Smooth muscle cell (in vitro differentiated cells): ENCODE data around the gene RASAL2. TPM values are rescaled to one million over a fixed set of nuclear protein-coding genes. Genes with fewer than 3 reads are reported as not detected.
A peak's percentile ranks its signal among the peaks of the same experiment; 100 is the strongest.
"Not testable (repeated sequence)": the region's sequence is repeated elsewhere in the genome, so short reads cannot be mapped to it uniquely, and the experiment has no call there.

Source experiments
- DNase-seq: peaks from one replicate; lab custom pipeline; 2025; ENCODE audit not compliant: unreplicated experiment; lab: John Stamatoyannopoulos, UW
- H2AFZ ChIP-seq: fragments of 200-600 bp; sonication (generic); 2 replicates; pipeline ENCODE4 v1.6.0; 2016; ENCODE audit warnings: antibody characterized with exemption, low read depth, mild to moderate bottlenecking
- H3F3A ChIP-seq: fragments of 200-600 bp; sonication (generic); 2 replicates; pipeline ENCODE4 v1.6.0; 2017; ENCODE audit warnings: antibody characterized with exemption, low read depth
- H3K27ac ChIP-seq: fragments of 200-600 bp; sonication (generic); 2 replicates; pipeline ENCODE4 v1.5.1; 2016; ENCODE audit warnings: low read depth, mild to moderate bottlenecking
- H3K27me3 ChIP-seq: fragments of 200-600 bp; sonication (generic); 2 replicates; pipeline ENCODE4 v1.6.1; 2016; ENCODE audit warnings: low read depth, mild to moderate bottlenecking
- H3K36me3 ChIP-seq: fragments of 200-600 bp; sonication (generic); 2 replicates; pipeline ENCODE4 v1.5.1; 2016; ENCODE audit warnings: low read depth
- H3K4me1 ChIP-seq: fragments of 200-600 bp; sonication (generic); 2 replicates; pipeline ENCODE4 v1.5.1; 2016; ENCODE audit warnings: low read depth
- H3K4me2 ChIP-seq: fragments of 200-600 bp; sonication (generic); 2 replicates; pipeline ENCODE4 v1.6.0; 2016; ENCODE audit warnings: mild to moderate bottlenecking
- H3K4me3 ChIP-seq: fragments of 200-600 bp; sonication (generic); 2 replicates; pipeline ENCODE4 v1.5.1; 2016; ENCODE audit warnings: mild to moderate bottlenecking
- H3K79me2 ChIP-seq: fragments of 200-600 bp; sonication (generic); 2 replicates; pipeline ENCODE4 v1.6.0; 2016; ENCODE audit warnings: low read depth, mild to moderate bottlenecking
- H3K9ac ChIP-seq: fragments of 200-600 bp; sonication (generic); 2 replicates; pipeline ENCODE4 v1.6.0; 2016; ENCODE audit warnings: low read depth
- H3K9me3 ChIP-seq: fragments of 200-600 bp; sonication (generic); replicated peaks from 2 replicates; pipeline ENCODE4 v1.5.1; 2016; ENCODE audit warnings: low read depth
- H4K20me1 ChIP-seq: fragments of 200-600 bp; sonication (generic); 2 replicates; pipeline ENCODE4 v1.6.0; 2016; ENCODE audit warnings: low read depth
- WGBS: methylation state at CpG from one replicate; pipeline ENCODE4 v1.1.7; 2016; ENCODE audit warnings: low lambda C conversion rate; 5-methylcytosine and 5-hydroxymethylcytosine counted together
- polyA plus RNA-seq: library from polyadenylated mRNA; unstranded; fragments of >200 nt; fragmentation: Nextera tagmentation; extraction: Ambion mirVana; gene quantifications from 2 replicates; pipeline ENCODE4 v1.2.1, GENCODE V29; 2016
- total RNA-seq: library from RNA; depleted of rRNA; stranded (reverse); fragments of >200 nt; gene quantifications from 2 replicates; pipeline ENCODE4 v1.2.3, GENCODE V29; 2014
- TF ChIP-seq, protein P1 (sequence below): fragments of 200-600 bp; sonication (generic); IDR thresholded peaks from 2 replicates; pipeline ENCODE4 v1.5.1; 2017; ENCODE audit warnings: borderline replicate concordance, mild to moderate bottlenecking, antibody characterized with exemption; ENCODE audit not compliant: insufficient read depth, poor library complexity, severe bottlenecking

RASAL2 gene
- total and polyA plus RNA-seq, 2 experiments from 2014 or later, result 4.3 to 17.6 TPM

DNA sequence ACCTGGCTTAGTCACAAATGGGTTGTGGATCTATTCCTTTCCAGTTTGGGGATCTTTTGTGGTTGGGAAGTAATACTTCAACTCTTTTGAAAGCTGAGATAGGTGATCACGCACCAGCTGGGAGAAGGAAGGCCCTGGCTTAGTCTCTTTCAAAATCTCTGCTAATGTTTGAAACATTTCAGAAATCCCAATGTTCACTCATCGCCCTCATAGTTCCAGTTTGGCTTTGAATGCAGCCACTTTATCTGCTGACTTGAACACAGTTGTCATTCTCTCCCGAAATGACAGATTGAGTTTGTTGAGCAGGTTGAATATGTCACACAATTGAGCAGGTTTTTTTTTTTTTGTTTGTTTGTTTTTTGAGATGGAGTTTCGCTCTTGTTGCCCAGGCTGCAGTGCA lies 24.6 kb downstream of the RASAL2 start:
- TF ChIP-seq, protein P1, sequence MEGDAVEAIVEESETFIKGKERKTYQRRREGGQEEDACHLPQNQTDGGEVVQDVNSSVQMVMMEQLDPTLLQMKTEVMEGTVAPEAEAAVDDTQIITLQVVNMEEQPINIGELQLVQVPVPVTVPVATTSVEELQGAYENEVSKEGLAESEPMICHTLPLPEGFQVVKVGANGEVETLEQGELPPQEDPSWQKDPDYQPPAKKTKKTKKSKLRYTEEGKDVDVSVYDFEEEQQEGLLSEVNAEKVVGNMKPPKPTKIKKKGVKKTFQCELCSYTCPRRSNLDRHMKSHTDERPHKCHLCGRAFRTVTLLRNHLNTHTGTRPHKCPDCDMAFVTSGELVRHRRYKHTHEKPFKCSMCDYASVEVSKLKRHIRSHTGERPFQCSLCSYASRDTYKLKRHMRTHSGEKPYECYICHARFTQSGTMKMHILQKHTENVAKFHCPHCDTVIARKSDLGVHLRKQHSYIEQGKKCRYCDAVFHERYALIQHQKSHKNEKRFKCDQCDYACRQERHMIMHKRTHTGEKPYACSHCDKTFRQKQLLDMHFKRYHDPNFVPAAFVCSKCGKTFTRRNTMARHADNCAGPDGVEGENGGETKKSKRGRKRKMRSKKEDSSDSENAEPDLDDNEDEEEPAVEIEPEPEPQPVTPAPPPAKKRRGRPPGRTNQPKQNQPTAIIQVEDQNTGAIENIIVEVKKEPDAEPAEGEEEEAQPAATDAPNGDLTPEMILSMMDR, result no peak
- Histone ChIP-seq H3K27me3 (no peaks in the 10 kb centered on the region), H3K9me3 (no peaks in the 10 kb centered on the region), H4K20me1 (peaks cover 37% of the 10 kb centered on the region), H3K79me2 (peaks cover 63% of the 10 kb centered on the region), H3K4me2 (no peak overlapping the region), H2AFZ (no peak overlapping the region), H3K9ac (no peak overlapping the region), H3K4me1 (peaks cover 9% of the 10 kb centered on the region), H3K4me3 (no peak overlapping the region), H3K27ac (no peak overlapping the region), H3F3A (no peaks in the 10 kb centered on the region), H3K36me3 (no peaks in the 10 kb centered on the region)
- 97% methylated on average over 4 of the region's 4 CpGs for WGBS
- no peak for DNase-seq

DNA sequence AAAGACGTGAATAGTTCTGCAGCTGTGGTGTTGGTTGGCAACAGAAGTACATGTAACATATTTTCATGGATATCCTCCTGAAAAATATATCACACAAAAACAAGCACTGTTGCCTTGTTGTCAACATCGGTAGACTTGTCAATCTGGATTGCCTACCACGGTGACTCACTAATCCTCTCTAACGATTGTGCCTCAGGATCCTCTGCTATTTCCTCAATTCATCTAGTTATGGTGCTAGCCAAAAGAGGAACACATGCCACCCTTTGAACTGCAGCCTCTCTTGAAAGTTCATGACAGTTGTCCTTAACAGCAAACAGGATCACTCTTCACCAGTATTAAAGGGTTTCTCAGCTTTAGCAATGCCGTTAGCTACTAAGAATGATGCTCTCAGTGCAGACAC lies 25.7 kb downstream of the RASAL2 start:
- no peak overlapping the region for H3K4me2 ChIP-seq
- H3K27ac ChIP-seq, result peak overlapping the region; percentile 57
- peaks cover 37% of the 10 kb centered on the region for H4K20me1 ChIP-seq
- H3F3A ChIP-seq, result no peaks in the 10 kb centered on the region
- WGBS, result 49% methylated on average over 5 of the region's 5 CpGs
- H3K79me2 ChIP-seq, result peaks cover 61% of the 10 kb centered on the region
- TF ChIP-seq, protein P1, result no peak
- H3K4me3 ChIP-seq, result no peak overlapping the region
- peaks cover 9% of the 10 kb centered on the region for H3K4me1 ChIP-seq
- no peaks in the 10 kb centered on the region for H3K27me3 ChIP-seq
- no peak overlapping the region for H2AFZ ChIP-seq
- H3K36me3 ChIP-seq, result no peaks in the 10 kb centered on the region
- no peaks in the 10 kb centered on the region for H3K9me3 ChIP-seq
- no peak overlapping the region for H3K9ac ChIP-seq
- DNase-seq, result no peak

DNA sequence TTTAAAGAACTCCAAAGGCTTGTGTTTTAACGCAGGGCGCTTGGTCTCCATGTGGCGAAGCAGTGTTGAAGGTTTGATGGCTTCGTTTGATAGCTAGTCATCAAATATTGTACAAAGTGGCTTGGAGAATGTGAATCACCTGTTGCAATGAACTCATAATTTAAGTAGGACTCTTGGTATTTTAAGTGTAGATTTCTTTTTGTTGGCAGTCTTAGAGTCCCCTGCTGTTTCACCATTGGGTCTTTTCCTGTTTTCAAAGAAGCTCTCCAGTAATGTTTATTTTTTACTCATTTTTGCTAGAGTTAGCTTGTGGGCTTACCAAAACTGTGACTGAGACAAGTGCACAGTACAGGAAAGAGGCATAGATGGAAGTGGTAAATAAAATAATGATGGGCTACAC lies 26.2 kb downstream of the RASAL2 start:
- 88% methylated on average over 4 of the region's 4 CpGs for WGBS
- no peak overlapping the region for H3K4me2 ChIP-seq
- TF ChIP-seq, protein P1, result no peak
- DNase-seq, result no peak
- H3K27me3 ChIP-seq, result no peaks in the 10 kb centered on the region
- H3K4me1 ChIP-seq, result peaks cover 9% of the 10 kb centered on the region
- H3K4me3 ChIP-seq, result no peak overlapping the region
- peak overlapping the region; percentile 57 for H3K27ac ChIP-seq
- no peaks in the 10 kb centered on the region for H3K9me3 ChIP-seq
- H3K9ac ChIP-seq, result no peak overlapping the region
- H2AFZ ChIP-seq, result no peak overlapping the region
- no peaks in the 10 kb centered on the region for H3F3A ChIP-seq
- H3K79me2 ChIP-seq, result peaks cover 57% of the 10 kb centered on the region
- H3K36me3 ChIP-seq, result no peaks in the 10 kb centered on the region
- H4K20me1 ChIP-seq, result peaks cover 35% of the 10 kb centered on the region

DNA sequence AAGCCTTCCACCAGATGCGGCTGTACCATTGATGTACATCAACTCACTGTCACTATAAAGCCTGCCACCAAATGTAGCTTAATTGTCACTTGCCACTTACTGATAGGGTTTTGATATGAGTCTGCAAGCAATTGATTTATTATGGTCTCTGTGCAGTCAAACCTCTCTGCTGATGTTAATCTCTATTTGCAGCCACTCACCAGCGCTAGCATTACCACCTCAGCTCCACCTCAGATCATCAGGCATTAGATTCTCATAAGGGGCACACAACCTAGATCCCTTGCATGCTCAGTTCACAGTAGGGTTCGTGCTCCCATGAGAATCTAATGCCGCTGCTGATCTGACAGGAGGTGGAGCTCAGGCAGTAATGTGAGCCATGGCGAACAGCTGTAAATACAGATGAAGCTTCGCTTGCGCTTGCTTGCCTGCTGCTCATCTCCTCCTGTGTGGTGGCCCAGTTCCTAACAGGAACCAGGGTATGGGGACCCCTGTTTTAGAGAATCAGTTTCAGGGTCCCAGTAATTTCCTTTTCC lies 26.7 kb downstream of the RASAL2 start:
- 97% methylated on average over 7 of the region's 7 CpGs for WGBS
- H3F3A ChIP-seq, result not testable (repeated sequence)
- H3K79me2 ChIP-seq, result peaks cover 57% of the 10 kb centered on the region

More for the DNA sequence above, 26.7 kb downstream of the RASAL2 start:
- not testable (repeated sequence) for H2AFZ ChIP-seq, H3K27ac ChIP-seq, H3K36me3 ChIP-seq, H3K9ac ChIP-seq, H3K4me1 ChIP-seq, H3K27me3 ChIP-seq, H3K9me3 ChIP-seq, DNase-seq, H3K4me2 ChIP-seq, H3K4me3 ChIP-seq
- peaks cover 30% of the 10 kb centered on the region for H4K20me1 ChIP-seq
